ENCODE data around the gene ZSCAN1.

DNA sequence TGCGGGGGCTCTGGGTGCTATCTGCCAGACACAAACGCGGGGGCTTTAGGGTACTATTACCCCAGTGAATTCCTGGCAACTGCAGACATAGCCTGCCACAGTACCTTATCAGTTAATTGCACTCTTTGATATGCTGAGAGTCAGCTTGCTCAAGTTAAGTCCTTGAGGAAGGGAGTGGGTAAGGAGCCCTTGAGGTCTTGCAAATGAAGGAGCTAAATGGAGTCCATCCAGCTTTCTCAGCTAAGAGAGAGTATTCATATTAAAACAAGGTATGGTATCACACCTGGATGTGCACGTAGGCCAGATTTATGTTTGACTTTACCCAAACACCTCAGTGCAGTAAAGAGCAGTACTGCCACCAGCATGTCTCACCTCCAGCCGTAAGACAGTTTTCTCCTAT, 19.7 kb upstream of the ZSCAN1 start:
- TF ChIP-seq, protein P1, sequence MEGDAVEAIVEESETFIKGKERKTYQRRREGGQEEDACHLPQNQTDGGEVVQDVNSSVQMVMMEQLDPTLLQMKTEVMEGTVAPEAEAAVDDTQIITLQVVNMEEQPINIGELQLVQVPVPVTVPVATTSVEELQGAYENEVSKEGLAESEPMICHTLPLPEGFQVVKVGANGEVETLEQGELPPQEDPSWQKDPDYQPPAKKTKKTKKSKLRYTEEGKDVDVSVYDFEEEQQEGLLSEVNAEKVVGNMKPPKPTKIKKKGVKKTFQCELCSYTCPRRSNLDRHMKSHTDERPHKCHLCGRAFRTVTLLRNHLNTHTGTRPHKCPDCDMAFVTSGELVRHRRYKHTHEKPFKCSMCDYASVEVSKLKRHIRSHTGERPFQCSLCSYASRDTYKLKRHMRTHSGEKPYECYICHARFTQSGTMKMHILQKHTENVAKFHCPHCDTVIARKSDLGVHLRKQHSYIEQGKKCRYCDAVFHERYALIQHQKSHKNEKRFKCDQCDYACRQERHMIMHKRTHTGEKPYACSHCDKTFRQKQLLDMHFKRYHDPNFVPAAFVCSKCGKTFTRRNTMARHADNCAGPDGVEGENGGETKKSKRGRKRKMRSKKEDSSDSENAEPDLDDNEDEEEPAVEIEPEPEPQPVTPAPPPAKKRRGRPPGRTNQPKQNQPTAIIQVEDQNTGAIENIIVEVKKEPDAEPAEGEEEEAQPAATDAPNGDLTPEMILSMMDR (conservative IDR thresholded peaks at IDR 0.05; ENCODE audit: low read length): no peak
- no peak for TF ChIP-seq EZH2phosphoT487 (IDR thresholded peaks at IDR 0.05; ENCODE audit: borderline replicate concordance, low read depth, low read length)

Data from OCI-LY7 (cell line).